Ishikawa (cell line): ENCODE measurements around the gene ZDHHC1.

Experiments
- CEBPB ChIP-seq: IDR thresholded peaks from 2 replicates; pipeline ENCODE4 v1.6.1; 2012
- CREB1 ChIP-seq: IDR thresholded peaks from 2 replicates; pipeline ENCODE4 v1.6.1; 2012; ENCODE audit warnings: low read depth
- EGR1 ChIP-seq: IDR thresholded peaks from 2 replicates; pipeline ENCODE4 v1.6.1; 2012
- EP300 ChIP-seq: IDR thresholded peaks from 2 replicates; pipeline ENCODE4 v1.6.1; 2012; ENCODE audit warnings: borderline replicate concordance
- FOXM1 ChIP-seq: IDR thresholded peaks from 2 replicates; pipeline ENCODE4 v1.6.1; 2012; ENCODE audit warnings: low read depth, borderline replicate concordance
- NFIC ChIP-seq: IDR thresholded peaks from 2 replicates; pipeline ENCODE4 v1.6.1; 2012
- RAD21 ChIP-seq: IDR thresholded peaks from 2 replicates; pipeline ENCODE4 v1.6.1; 2012; ENCODE audit warnings: low read depth
- TAF1 ChIP-seq: IDR thresholded peaks from 2 replicates; pipeline ENCODE4 v1.6.1; 2012; ENCODE audit warnings: low read depth, mild to moderate bottlenecking
- TCF12 ChIP-seq: IDR thresholded peaks from 2 replicates; pipeline ENCODE4 v1.6.1; 2012; ENCODE audit warnings: low read depth
- TEAD4 ChIP-seq: IDR thresholded peaks from 2 replicates; pipeline ENCODE4 v1.6.1; 2012
- YY1 ChIP-seq: IDR thresholded peaks from 2 replicates; pipeline ENCODE4 v1.6.1; 2012; ENCODE audit warnings: low read depth
- ZBTB7A ChIP-seq: IDR thresholded peaks from 2 replicates; pipeline ENCODE4 v1.6.1; 2012; ENCODE audit warnings: low read depth
- TF ChIP-seq, protein P1 (sequence below): IDR thresholded peaks from 2 replicates; pipeline ENCODE4 v1.6.1; 2012
- TF ChIP-seq, protein P2 (sequence below): IDR thresholded peaks from 2 replicates; pipeline ENCODE4 v1.6.1; 2012; ENCODE audit warnings: low read depth, mild to moderate bottlenecking
- TF ChIP-seq, protein P3 (sequence below): IDR thresholded peaks from 2 replicates; pipeline ENCODE4 v1.6.1; 2012

ZDHHC1 gene

DNA sequence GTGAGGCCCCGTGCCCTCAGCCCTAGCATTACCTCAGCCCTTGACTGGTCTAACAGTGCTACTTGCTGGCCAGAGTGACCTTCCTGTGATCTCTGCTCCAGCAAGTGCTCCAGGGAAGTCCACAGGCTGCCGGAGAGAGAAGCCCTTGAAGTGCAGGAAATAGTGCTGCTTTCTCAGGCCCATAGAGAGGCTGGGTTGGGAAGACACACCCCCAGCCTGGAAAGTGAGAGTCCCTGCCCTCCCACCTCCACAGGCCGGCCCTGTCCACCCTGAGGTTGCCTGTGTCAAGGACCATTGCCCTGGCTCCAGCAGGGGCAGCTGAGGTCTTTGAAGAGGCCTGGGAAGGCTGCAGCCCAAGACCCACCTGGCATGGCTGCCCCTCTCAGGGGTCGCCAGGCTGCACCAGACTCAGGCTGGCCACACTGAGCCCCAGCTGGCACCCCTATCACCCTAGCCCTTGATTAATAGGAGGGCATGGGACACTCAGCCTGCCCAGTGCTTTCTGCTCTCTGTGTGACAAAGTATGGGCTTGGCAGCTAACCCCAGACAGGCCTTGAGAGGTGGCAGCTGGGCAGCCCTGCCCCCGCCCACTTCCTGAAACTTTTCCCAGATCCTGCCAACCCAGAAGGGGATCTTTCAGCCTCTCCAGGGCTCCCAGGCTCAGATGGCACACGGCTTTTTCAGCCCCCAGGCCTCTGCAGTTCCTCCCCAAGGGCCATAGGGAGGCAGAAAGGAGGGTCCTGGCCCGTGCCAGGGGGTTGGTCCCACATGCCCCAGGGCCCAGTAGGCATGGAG is 43.0 kb upstream of the ZDHHC1 start:
- no peak for TF ChIP-seq CEBPB
- TF ChIP-seq EP300 = no peak
- no peak for TF ChIP-seq ZBTB7A
- TF ChIP-seq, protein P1, sequence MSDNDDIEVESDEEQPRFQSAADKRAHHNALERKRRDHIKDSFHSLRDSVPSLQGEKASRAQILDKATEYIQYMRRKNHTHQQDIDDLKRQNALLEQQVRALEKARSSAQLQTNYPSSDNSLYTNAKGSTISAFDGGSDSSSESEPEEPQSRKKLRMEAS = no peak
- no peak for TF ChIP-seq YY1
- TF ChIP-seq CREB1 = no peak
- TF ChIP-seq TCF12 = no peak
- no peak for TF ChIP-seq EGR1
- TF ChIP-seq, protein P2, sequence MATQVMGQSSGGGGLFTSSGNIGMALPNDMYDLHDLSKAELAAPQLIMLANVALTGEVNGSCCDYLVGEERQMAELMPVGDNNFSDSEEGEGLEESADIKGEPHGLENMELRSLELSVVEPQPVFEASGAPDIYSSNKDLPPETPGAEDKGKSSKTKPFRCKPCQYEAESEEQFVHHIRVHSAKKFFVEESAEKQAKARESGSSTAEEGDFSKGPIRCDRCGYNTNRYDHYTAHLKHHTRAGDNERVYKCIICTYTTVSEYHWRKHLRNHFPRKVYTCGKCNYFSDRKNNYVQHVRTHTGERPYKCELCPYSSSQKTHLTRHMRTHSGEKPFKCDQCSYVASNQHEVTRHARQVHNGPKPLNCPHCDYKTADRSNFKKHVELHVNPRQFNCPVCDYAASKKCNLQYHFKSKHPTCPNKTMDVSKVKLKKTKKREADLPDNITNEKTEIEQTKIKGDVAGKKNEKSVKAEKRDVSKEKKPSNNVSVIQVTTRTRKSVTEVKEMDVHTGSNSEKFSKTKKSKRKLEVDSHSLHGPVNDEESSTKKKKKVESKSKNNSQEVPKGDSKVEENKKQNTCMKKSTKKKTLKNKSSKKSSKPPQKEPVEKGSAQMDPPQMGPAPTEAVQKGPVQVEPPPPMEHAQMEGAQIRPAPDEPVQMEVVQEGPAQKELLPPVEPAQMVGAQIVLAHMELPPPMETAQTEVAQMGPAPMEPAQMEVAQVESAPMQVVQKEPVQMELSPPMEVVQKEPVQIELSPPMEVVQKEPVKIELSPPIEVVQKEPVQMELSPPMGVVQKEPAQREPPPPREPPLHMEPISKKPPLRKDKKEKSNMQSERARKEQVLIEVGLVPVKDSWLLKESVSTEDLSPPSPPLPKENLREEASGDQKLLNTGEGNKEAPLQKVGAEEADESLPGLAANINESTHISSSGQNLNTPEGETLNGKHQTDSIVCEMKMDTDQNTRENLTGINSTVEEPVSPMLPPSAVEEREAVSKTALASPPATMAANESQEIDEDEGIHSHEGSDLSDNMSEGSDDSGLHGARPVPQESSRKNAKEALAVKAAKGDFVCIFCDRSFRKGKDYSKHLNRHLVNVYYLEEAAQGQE = no peak
- no peak for TF ChIP-seq TEAD4
- TF ChIP-seq, protein P3, sequence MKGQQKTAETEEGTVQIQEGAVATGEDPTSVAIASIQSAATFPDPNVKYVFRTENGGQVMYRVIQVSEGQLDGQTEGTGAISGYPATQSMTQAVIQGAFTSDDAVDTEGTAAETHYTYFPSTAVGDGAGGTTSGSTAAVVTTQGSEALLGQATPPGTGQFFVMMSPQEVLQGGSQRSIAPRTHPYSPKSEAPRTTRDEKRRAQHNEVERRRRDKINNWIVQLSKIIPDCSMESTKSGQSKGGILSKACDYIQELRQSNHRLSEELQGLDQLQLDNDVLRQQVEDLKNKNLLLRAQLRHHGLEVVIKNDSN = no peak
- TF ChIP-seq RAD21 = no peak
- no peak for TF ChIP-seq TAF1

DNA sequence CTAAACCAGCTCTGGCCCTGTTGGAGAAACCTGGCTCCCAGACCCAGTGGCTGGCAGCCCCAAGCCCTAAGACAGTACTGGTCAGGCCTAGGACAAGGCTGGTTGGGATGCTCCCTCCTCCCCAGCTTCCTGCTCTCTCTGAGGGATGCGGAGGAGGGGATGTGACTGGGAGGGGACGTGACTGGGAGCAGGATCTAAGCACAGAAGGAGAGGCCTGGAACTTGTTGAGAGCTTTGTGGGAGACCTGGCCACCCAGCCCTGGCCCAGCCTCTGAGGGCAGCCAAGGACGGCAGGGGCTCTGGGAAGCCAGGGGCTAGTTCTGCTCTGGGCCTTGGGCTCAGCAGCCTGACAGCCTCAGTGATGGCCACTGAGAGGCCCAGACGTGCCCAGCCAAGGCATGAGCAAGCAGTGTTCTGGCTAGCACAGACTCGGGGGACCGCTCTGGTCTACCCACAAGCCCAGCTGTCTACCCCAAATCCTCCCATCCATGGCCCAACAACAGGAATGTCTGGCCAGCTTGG is 41.9 kb upstream of the ZDHHC1 start:
- TF ChIP-seq NFIC (no peak), YY1 (no peak), CEBPB (no peak), EP300 (no peak), TAF1 (no peak), TCF12 (no peak), EGR1 (no peak), ZBTB7A (no peak), TEAD4 (no peak), RAD21 (no peak), CREB1 (no peak), FOXM1 (no peak)
- TF ChIP-seq, protein P1 = no peak
- TF ChIP-seq, protein P3 = no peak
- TF ChIP-seq, protein P2 = no peak

DNA sequence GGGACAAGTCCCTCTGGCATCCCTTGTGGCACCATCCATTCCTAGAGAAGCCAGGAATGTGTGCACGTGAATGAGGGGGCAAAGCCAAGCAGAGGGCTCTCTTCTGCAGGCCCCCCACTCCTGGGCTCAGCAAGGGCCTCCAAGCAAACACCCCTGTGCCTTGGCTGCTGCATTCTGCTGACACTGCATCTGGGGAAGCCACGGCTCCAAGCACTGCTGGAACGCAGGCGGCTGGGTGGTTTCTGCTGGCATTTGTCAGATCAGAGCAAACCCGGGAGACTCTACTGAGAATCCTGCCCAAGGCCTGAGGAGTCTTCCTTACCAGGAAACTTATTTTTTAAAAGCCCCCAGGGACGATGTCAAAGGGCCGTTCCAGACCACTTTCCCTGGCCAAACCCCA is 41.3 kb upstream of the ZDHHC1 start:
- no peak for TF ChIP-seq EP300
- TF ChIP-seq CEBPB = no peak
- TF ChIP-seq YY1 = no peak
- TF ChIP-seq ZBTB7A = no peak
- TF ChIP-seq, protein P1 = no peak
- no peak for TF ChIP-seq FOXM1
- TF ChIP-seq TCF12 = no peak

DNA sequence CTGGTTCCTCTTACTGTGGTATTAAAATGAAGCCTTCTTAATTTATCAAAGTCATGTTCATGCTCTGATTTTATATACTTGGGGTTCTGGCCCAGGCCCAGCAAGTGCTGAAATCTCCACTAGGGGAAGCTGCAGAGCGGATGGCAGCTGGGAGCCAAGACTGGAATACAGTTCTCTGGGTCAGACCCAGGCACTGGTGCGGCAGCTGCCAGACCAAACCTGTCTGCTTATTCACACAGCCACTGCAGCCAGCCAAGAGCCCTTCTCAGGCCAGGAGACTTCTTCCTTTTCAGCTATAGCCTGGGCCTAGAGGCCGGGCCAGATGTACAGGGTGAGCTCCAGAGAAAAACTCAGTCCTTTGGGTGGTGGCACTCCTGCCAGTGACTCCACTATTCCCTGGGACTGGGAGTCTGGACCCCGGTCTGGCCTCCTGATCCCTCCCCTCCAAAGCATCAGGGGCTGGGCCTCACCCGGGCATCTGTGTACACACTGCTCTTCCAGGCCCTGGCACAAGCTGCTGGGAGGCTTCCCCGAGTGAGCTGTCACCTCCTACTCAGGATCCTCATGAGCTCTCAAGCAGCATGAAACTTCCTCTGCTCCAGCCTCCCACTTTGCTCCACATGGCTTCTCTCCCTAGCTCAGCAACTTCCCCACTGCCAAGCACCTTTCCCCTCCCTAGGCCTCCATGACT is 40.3 kb upstream of the ZDHHC1 start:
- TF ChIP-seq, protein P2 = no peak
- no peak for TF ChIP-seq EGR1
- TF ChIP-seq TAF1 = no peak
- TF ChIP-seq CREB1 = no peak
- no peak for TF ChIP-seq EP300
- no peak for TF ChIP-seq FOXM1
- TF ChIP-seq, protein P1 = no peak
- TF ChIP-seq, protein P3 = no peak
- no peak for TF ChIP-seq TCF12
- TF ChIP-seq ZBTB7A = no peak
- TF ChIP-seq NFIC = no peak
- no peak for TF ChIP-seq RAD21
- no peak for TF ChIP-seq TEAD4
- no peak for TF ChIP-seq CEBPB
